ENCODE measurements around the gene TOP3B.

Gene TOP3B

DNA sequence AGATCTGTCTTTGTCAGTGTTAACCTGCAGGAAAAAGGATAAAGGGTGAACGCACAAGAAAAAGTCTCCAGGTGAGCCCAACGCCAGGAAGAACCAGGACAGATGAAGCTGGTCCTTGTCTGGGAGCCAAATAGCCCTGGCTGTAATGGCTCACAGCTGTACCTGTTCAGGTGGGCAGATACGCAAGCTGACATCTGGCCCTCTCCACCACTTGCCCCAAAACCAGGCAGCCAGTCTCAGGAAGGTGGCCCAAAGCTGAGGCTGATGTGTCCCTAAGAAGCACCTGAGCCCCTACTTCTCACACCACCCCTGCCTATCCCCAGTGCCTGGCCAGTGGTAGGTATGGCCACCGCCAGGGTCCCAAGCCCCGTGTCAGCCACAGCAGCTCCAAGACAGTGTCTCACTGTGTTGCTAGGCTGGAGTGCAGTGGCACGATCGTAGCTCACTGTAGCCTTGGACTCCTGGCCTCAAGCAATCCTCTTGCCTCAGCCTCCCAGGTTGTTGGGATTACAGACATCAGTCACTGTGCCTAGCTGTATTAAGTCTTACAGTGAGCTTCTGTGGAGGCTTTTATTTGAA, 14.8 kb downstream of the TOP3B start:
- no peak for TF ChIP-seq POLR2AphosphoS5 (IDR thresholded peaks at IDR 0.05; ENCODE audit: low read depth, low read length)
- no peak for TF ChIP-seq SPI1 (IDR thresholded peaks at IDR 0.05; ENCODE audit: low read depth, low read length)
- no peak for TF ChIP-seq PAX5 (IDR thresholded peaks at IDR 0.05; ENCODE audit: insufficient read depth, low read length, severe bottlenecking)
- no peak for TF ChIP-seq POU2F2 (IDR thresholded peaks at IDR 0.05; ENCODE audit: low read depth, low read length)
- no peak for TF ChIP-seq POLR2A (IDR thresholded peaks at IDR 0.05; ENCODE audit: low read depth, low read length)
- TF ChIP-seq TAF1 (IDR thresholded peaks at IDR 0.05; ENCODE audit: low read depth, low read length), result no peak
- peak; percentile 20 for FAIRE-seq
- no peak for DNase-seq (ENCODE audit: insufficient read length, low spot score)

DNA sequence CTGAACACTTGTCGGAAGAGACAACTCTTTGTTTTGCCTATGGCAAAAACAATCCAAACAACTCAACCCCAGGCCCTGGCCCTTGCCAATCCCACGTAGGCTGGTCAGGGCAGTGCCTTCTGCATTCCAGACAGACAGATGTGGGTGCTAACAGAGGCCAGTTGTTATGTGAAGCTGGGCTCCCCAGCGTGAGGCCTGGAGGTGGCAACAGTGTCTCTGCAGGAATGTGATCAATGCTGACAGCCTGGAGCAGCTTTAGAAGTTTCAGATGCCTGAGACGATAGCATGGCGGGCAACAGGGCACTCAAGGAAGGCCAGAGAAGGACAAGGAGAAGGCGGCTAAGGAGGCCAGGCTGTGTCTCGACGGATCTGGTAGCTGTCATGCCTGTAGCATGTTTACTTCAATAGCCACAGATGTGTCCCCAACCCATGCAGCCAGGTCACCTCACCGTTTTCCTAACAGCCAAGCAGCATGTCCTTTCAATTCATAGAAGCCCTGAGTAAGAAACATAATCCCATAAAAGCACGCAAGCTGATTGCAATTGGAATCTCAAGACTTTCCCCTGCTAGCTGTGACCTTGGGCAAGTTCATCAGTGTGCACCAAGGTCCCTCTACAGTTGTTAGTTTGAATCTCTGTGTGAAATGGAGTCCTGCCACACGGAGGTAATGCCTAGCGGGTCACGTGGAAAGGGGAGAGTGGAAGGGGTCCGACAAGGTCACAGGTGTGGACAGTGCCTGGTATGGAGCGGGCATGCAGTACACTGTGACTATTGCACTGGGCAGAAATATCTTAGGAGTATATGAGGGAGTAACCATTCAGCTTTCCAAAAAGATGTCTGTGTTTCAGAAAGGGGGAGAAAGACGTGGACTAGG, 15.7 kb downstream of the TOP3B start:
- no peak for DNase-seq (ENCODE audit: insufficient read length, low spot score)
- TF ChIP-seq PAX5 (IDR thresholded peaks at IDR 0.05; ENCODE audit: insufficient read depth, low read length, severe bottlenecking) (no peak), SPI1 (IDR thresholded peaks at IDR 0.05; ENCODE audit: low read depth, low read length) (no peak)
- FAIRE-seq, result no peak

GRCh38 chr22:21965762-21966288, 16.8 kb downstream of the TOP3B start:
- DNase-seq (ENCODE audit: insufficient read length, low spot score), result no peak
- FAIRE-seq, result no peak
- TF ChIP-seq POLR2A (IDR thresholded peaks at IDR 0.05; ENCODE audit: low read depth, low read length) (no peak), PAX5 (IDR thresholded peaks at IDR 0.05; ENCODE audit: insufficient read depth, low read length, severe bottlenecking) (no peak), POLR2AphosphoS5 (IDR thresholded peaks at IDR 0.05; ENCODE audit: low read depth, low read length) (no peak), TAF1 (IDR thresholded peaks at IDR 0.05; ENCODE audit: low read depth, low read length) (no peak), POU2F2 (IDR thresholded peaks at IDR 0.05; ENCODE audit: low read depth, low read length) (no peak), SPI1 (IDR thresholded peaks at IDR 0.05; ENCODE audit: low read depth, low read length) (no peak)

DNA sequence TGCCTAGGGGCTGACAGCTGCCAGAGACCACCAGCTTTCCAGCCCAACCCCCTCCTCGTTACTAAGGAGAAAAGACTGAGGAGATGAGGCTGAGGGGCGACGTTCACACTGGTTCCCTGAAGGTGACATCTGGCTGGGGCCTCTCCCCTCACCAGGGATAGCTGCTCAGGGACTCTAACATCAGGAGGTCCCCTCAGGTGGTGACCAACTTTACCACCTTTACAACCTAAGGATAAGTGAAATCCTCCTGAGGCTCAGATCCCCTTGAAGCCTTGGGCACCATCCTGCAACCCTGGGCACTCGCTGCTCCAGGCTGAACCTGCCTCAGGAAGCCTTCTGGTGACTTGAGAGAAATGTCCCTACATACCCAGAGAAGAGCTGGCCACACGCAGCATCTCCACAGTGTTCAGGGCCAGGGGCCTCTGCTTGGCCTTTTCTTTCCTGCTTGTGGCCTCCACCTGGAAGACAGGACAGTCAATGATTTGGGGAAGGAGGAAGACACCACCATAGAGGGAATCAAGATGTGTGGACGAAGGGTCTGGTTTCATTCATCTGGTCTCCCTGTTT, 17.6 kb downstream of the TOP3B start:
- TF ChIP-seq POU2F2 (IDR thresholded peaks at IDR 0.05; ENCODE audit: low read depth, low read length), result no peak
- TF ChIP-seq POLR2A (IDR thresholded peaks at IDR 0.05; ENCODE audit: low read depth, low read length), result no peak
- TF ChIP-seq PAX5 (IDR thresholded peaks at IDR 0.05; ENCODE audit: insufficient read depth, low read length, severe bottlenecking), result no peak
- TF ChIP-seq TAF1 (IDR thresholded peaks at IDR 0.05; ENCODE audit: low read depth, low read length), result no peak
- TF ChIP-seq SPI1 (IDR thresholded peaks at IDR 0.05; ENCODE audit: low read depth, low read length), result no peak
- no peak for TF ChIP-seq POLR2AphosphoS5 (IDR thresholded peaks at IDR 0.05; ENCODE audit: low read depth, low read length)
- FAIRE-seq, result no peak

DNA sequence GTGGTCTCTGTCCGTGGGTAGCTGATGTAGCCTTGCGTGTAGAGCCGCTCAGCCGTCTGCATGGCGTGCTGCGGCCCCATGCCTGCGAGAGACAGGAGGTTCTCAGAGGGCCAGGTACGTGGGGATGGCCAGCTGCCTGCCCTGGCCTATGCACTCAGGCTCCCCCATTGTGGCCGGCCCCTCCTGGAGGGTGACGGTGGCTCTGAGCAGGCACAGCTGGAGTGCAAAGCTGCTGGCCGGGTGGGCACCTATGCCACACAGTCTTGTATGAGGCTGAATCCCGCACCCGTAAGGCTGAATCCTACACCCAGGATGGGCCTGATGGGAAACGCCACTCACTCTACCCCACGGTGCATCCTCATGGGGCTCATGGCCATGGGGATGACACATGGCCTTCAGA, 18.4 kb downstream of the TOP3B start:
- FAIRE-seq, result no peak
- DNase-seq (ENCODE audit: insufficient read length, low spot score), result no peak
- TF ChIP-seq TAF1 (IDR thresholded peaks at IDR 0.05; ENCODE audit: low read depth, low read length) (no peak), SPI1 (IDR thresholded peaks at IDR 0.05; ENCODE audit: low read depth, low read length) (no peak), POLR2A (IDR thresholded peaks at IDR 0.05; ENCODE audit: low read depth, low read length) (no peak), POLR2AphosphoS5 (IDR thresholded peaks at IDR 0.05; ENCODE audit: low read depth, low read length) (no peak), PAX5 (IDR thresholded peaks at IDR 0.05; ENCODE audit: insufficient read depth, low read length, severe bottlenecking) (no peak), POU2F2 (IDR thresholded peaks at IDR 0.05; ENCODE audit: low read depth, low read length) (no peak)

More for the DNA sequence above, 17.6 kb downstream of the TOP3B start:
- DNase-seq (ENCODE audit: insufficient read length, low spot score), result no peak

GRCh38 chr22:21963790-21964211, 18.8 kb downstream of the TOP3B start:
- DNase-seq (ENCODE audit: insufficient read length, low spot score) (no peak), FAIRE-seq (no peak)
- TF ChIP-seq TAF1 (IDR thresholded peaks at IDR 0.05; ENCODE audit: low read depth, low read length) (no peak), POLR2AphosphoS5 (IDR thresholded peaks at IDR 0.05; ENCODE audit: low read depth, low read length) (no peak), PAX5 (IDR thresholded peaks at IDR 0.05; ENCODE audit: insufficient read depth, low read length, severe bottlenecking) (no peak), SPI1 (IDR thresholded peaks at IDR 0.05; ENCODE audit: low read depth, low read length) (no peak), POLR2A (IDR thresholded peaks at IDR 0.05; ENCODE audit: low read depth, low read length) (no peak), POU2F2 (IDR thresholded peaks at IDR 0.05; ENCODE audit: low read depth, low read length) (no peak)

GRCh38 chr22:21963286-21963685, 19.3 kb downstream of the TOP3B start:
- no peak for DNase-seq (ENCODE audit: insufficient read length, low spot score)
- FAIRE-seq, result no peak

DNA sequence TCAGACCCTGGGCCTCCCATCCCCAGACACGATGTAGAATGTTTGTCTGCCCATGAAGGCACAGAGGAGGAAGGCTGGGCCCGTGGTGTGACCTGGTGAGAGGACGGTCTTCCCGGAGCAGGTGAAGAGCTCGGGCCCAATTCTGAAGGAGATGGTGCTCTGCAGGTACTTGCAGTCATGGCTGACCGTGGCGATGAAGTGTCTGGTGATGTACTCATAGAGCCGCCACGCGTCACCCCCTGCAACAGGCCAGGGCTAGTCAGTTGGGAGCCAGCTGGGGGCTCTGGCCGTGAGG, 20.0 kb downstream of the TOP3B start:
- FAIRE-seq (no peak), DNase-seq (ENCODE audit: insufficient read length, low spot score) (no peak)
- TF ChIP-seq PAX5 (IDR thresholded peaks at IDR 0.05; ENCODE audit: insufficient read depth, low read length, severe bottlenecking), result no peak
- TF ChIP-seq TAF1 (IDR thresholded peaks at IDR 0.05; ENCODE audit: low read depth, low read length), result no peak
- TF ChIP-seq POU2F2 (IDR thresholded peaks at IDR 0.05; ENCODE audit: low read depth, low read length), result no peak
- no peak for TF ChIP-seq SPI1 (IDR thresholded peaks at IDR 0.05; ENCODE audit: low read depth, low read length)
- no peak for TF ChIP-seq POLR2AphosphoS5 (IDR thresholded peaks at IDR 0.05; ENCODE audit: low read depth, low read length)
- no peak for TF ChIP-seq POLR2A (IDR thresholded peaks at IDR 0.05; ENCODE audit: low read depth, low read length)

More at GRCh38 chr22:21963286-21963685, 19.3 kb downstream of the TOP3B start:
- no peak for TF ChIP-seq TAF1 (IDR thresholded peaks at IDR 0.05; ENCODE audit: low read depth, low read length)
- no peak for TF ChIP-seq POLR2AphosphoS5 (IDR thresholded peaks at IDR 0.05; ENCODE audit: low read depth, low read length)
- TF ChIP-seq SPI1 (IDR thresholded peaks at IDR 0.05; ENCODE audit: low read depth, low read length), result no peak
- no peak for TF ChIP-seq POU2F2 (IDR thresholded peaks at IDR 0.05; ENCODE audit: low read depth, low read length)
- no peak for TF ChIP-seq POLR2A (IDR thresholded peaks at IDR 0.05; ENCODE audit: low read depth, low read length)
- TF ChIP-seq PAX5 (IDR thresholded peaks at IDR 0.05; ENCODE audit: insufficient read depth, low read length, severe bottlenecking), result no peak
